Measurements from ENCODE around the gene SOCS1. TPM values are rescaled to one million over a fixed set of nuclear protein-coding genes. Genes with fewer than 3 reads are reported as not detected.

The SOCS1 gene
- total and polyA plus RNA-seq, 11 donors = 0.63 to 14.8 (median 2.9) TPM

DNA sequence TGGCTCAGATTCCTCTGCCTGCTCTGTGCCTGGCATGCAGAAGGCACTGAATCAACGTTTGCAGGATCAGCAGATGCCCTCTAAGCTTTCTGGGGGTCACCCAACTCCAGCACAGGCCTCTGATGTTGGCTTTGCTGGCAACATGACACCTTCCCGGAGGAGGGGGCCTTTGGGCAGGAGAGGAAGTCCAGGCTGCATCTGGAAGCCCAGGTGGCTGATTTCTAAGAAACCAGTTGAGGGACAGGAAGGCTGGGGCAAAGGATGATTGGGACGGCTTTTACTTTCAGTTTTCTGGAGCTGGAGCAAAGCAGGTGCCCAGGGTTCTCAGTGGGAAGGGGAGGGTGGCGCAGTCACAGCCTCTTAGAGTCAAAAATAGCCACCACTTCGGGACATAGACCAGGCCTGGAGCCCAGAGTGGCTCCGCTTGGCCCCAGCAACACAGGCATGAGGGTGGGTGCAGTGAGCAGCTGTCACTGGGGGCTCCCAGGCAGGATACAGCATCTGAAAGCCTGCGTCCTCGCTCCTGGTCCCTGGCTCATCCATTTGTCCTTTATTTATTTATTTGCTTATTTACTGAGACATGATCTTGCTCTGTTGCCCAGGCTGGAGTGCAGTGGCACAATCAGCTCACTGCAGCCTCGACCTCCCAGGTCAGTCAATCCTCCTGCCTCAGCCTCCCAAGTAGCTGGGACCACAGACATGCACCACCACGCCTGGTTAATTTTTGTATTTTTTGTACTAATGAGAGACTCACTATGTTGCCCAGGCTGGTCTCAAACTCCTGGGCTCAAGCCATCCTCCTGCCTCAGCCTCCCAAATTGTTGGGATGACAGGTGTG lies 15.1 kb downstream of the SOCS1 start:
- H3K9me3 ChIP-seq = no peaks in the 10 kb centered on the region
- no peak for TF ChIP-seq POLR2A (IDR thresholded peaks at IDR 0.05)
- TF ChIP-seq, protein P1, sequence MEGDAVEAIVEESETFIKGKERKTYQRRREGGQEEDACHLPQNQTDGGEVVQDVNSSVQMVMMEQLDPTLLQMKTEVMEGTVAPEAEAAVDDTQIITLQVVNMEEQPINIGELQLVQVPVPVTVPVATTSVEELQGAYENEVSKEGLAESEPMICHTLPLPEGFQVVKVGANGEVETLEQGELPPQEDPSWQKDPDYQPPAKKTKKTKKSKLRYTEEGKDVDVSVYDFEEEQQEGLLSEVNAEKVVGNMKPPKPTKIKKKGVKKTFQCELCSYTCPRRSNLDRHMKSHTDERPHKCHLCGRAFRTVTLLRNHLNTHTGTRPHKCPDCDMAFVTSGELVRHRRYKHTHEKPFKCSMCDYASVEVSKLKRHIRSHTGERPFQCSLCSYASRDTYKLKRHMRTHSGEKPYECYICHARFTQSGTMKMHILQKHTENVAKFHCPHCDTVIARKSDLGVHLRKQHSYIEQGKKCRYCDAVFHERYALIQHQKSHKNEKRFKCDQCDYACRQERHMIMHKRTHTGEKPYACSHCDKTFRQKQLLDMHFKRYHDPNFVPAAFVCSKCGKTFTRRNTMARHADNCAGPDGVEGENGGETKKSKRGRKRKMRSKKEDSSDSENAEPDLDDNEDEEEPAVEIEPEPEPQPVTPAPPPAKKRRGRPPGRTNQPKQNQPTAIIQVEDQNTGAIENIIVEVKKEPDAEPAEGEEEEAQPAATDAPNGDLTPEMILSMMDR (IDR thresholded peaks at IDR 0.05) = no peak
- DNase-seq (peak; percentile 48 to 74 (median 52)), ATAC-seq (peak; percentile 93 to 96 (median 96))
- H3K4me3 ChIP-seq = peak overlapping the region in 3 of 12 donors; percentile 14 to 15 (median 15)
- peaks cover 0 to 24% (median 0%) of the 10 kb centered on the region in 12 donors for H3K4me1 ChIP-seq
- no peaks in the 10 kb centered on the region for H3K27me3 ChIP-seq
- H3K27ac ChIP-seq = peak overlapping the region; percentile 44 to 86 (median 76)
- H3K36me3 ChIP-seq = no peaks in the 10 kb centered on the region
- WGBS, 4 donors = 46 to 78% (median 52%) methylated on average over 8 to 10 of the region's 10 CpGs
- intact Hi-C loops (cut with DNase I) = loop anchor here in 1 of 10 donors (10.0 kb wide), 1 partner anchor 76 kb away; no protein-coding TSS in a partner anchor

- Histone ChIP-seq H3K9me3 (no peaks in the 10 kb centered on the region), H3K4me1 (peaks cover 0 to 32% (median 0%) of the 10 kb centered on the region in 12 donors), H3K27me3 (no peaks in the 10 kb centered on the region), H3K27ac (peak overlapping the region; percentile 44 to 86 (median 76)), H3K36me3 (no peaks in the 10 kb centered on the region), H3K4me3 (peak overlapping the region in 3 of 12 donors; percentile 14 to 15 (median 15))
- TF ChIP-seq POLR2A (IDR thresholded peaks at IDR 0.05) = no peak
- TF ChIP-seq, protein P1 (IDR thresholded peaks at IDR 0.05) = no peak
- WGBS, 4 donors = 69 to 78% (median 73%) methylated on average over 10 of the region's 10 CpGs
- intact Hi-C loops (cut with DNase I) = loop anchor here in 2 of 10 donors (2.0 to 10.0 kb wide), 2 partner anchors 51 to 75 kb away; no protein-coding TSS in a partner anchor
- ATAC-seq (no peak), DNase-seq (no peak)
Measured at GRCh38 chr16:11239644-11240632, 16.1 kb downstream of the SOCS1 start.

GRCh38 chr16:11238272-11239202 lies 17.5 kb downstream of the SOCS1 start:
- DNase-seq = no peak
- TF ChIP-seq, protein P1 (IDR thresholded peaks at IDR 0.05) = no peak
- TF ChIP-seq POLR2A (IDR thresholded peaks at IDR 0.05) = no peak
- H3K36me3 ChIP-seq = no peaks in the 10 kb centered on the region
- no peaks in the 10 kb centered on the region for H3K27me3 ChIP-seq
- intact Hi-C loops (cut with DNase I) = loop anchor here in 1 of 10 donors (2.0 kb wide), 1 partner anchor 50 kb away; no protein-coding TSS in a partner anchor
- no peak for ATAC-seq
- no peak overlapping the region for H3K27ac ChIP-seq
- H3K9me3 ChIP-seq = no peaks in the 10 kb centered on the region
- H3K4me1 ChIP-seq = peaks cover 0 to 46% (median 0%) of the 10 kb centered on the region in 12 donors
- H3K4me3 ChIP-seq = no peak overlapping the region
- 95 to 96% (median 95%) methylated on average over 15 of the region's 15 CpGs for WGBS, 4 donors

Measured in heart left ventricle (tissue), 16 donors.